Measurements from ENCODE around the gene LRIT2.

Gene LRIT2, protein sequence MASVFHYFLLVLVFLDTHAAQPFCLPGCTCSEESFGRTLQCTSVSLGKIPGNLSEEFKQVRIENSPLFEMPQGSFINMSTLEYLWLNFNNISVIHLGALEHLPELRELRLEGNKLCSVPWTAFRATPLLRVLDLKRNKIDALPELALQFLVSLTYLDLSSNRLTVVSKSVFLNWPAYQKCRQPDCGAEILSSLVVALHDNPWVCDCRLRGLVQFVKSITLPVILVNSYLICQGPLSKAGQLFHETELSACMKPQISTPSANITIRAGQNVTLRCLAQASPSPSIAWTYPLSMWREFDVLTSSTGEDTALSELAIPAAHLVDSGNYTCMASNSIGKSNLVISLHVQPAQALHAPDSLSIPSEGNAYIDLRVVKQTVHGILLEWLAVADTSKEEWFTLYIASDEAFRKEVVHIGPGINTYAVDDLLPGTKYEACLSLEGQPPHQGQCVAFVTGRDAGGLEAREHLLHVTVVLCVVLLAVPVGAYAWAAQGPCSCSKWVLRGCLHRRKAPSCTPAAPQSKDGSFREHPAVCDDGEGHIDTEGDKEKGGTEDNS

DNA sequence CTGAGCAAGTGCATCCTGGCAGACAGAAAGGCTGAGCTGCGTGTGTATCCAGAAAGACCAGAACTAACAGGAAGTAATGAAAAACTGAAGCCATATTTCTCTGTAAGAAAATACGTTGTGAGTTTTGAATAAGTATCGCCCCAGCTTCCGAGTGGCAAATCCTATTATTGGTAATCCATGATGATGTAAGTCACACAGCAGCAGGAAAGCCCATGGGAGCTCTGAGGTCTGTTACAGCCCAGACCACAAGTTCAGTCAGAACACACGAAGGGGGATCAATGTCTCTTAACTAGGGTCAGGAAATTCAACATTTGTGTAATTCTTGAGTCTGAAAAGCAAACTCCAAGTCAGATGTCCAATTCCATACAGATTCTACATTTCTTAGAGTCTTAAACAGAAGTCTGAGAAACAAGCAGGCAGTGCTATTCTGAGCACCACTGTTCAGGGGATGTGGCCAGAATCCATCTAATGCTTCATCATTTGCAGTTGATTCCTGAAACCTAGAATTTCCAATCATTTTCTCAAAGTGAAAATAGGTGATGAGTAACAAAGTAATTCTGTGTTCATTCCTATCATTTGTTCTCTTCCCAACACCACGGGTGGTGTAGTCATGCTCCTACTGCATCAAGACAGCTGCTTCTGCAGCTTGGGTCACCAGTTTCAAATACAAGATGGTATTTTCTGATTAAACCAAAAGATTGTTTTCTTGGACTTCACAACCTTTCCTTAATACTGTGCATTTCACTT is at the start of gene LRIT2:
Gene LRIT2, minus strand, starts transcription at position 118 of the 747 bp plus-strand sequence. Its CDS starts 24 bp downstream, at position 94.
- in situ Hi-C loops (cut with HindIII; ENCODE audit: low sequenced_read_pairs): no loop called here
- DNase-seq (ENCODE audit: low read depth, low spot score): no peak
- no peak for TF ChIP-seq CTCF (IDR thresholded peaks at IDR 0.05; ENCODE audit: low read depth, low read length)
- no peak within 1 kb of the TSS for H3K4me3 ChIP-seq (ENCODE audit: low read depth, low read length)

- no peak for TF ChIP-seq CTCF (IDR thresholded peaks at IDR 0.05; ENCODE audit: low read depth, low read length)
These were observed 45.4 kb upstream of the LRIT2 start for GRCh38 chr10:84270708-84271107.

GRCh38 chr10:84269773-84270172 is 44.4 kb upstream of the LRIT2 start:
- no peak overlapping the region for H3K4me3 ChIP-seq (ENCODE audit: low read depth, low read length)
- no peak for TF ChIP-seq CTCF (IDR thresholded peaks at IDR 0.05; ENCODE audit: low read depth, low read length)
- in situ Hi-C loops (cut with HindIII; ENCODE audit: low sequenced_read_pairs): no loop called here
- DNase-seq (ENCODE audit: low read depth, low spot score): peak; percentile 80

More at GRCh38 chr10:84270708-84271107, 45.4 kb upstream of the LRIT2 start:
- no peak overlapping the region for H3K4me3 ChIP-seq (ENCODE audit: low read depth, low read length)
- DNase-seq (ENCODE audit: low read depth, low spot score): no peak
- in situ Hi-C loops (cut with HindIII; ENCODE audit: low sequenced_read_pairs): no loop called here

DNA sequence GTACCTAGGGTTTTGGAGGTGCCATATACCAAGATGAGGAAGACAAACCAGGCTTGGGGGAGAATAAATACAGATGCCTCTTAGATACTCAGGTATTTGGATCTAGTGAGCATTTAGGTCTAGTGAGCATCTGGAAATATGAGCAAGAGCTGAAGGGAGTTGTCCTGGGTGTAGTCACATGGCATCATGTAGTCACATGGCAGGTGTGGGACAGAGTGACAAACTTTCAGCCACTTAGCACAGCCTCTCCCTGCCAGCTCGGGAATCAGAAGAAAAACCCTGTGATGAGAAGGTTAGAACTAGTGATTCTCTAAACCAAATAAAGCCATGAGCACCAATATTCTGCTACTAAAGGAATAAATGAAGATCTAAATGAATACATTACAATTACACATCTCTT is 43.8 kb upstream of the LRIT2 start:
- no peak for DNase-seq (ENCODE audit: low read depth, low spot score)
- no peak overlapping the region for H3K4me3 ChIP-seq (ENCODE audit: low read depth, low read length)
- TF ChIP-seq CTCF (IDR thresholded peaks at IDR 0.05; ENCODE audit: low read depth, low read length): no peak
- in situ Hi-C loops (cut with HindIII; ENCODE audit: low sequenced_read_pairs): no loop called here

DNA sequence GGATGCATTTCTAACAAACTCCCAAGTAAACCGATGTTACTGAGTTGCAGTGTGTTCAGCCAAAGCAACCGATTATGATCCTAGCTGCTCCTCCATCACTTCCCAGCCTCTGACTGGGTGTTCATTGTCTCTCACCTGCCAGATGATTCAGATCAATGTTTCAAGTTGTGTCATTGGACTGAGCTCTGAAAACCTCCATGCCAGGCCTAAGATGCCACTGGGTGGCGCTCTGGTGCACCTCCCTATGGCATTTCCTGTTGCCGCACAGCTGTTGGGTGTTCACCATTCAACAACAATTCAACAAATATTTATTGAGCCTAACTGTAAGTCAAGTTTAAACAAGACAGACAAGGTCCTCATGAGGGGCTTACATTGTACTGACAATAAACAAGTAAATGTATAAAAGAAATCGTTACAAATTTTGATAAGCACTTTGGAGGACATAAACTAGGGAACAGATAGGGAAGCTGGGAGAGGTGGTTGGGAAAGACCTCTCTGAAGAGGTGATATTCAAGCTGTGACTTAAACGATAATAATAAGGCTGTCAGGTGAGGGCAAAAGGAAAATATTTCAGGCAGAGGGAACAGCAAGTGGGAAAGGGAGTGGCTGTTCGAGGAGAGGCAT is 42.3 kb upstream of the LRIT2 start:
- no peak overlapping the region for H3K4me3 ChIP-seq (ENCODE audit: low read depth, low read length)
- peak; percentile 30 for DNase-seq (ENCODE audit: low read depth, low spot score)
- TF ChIP-seq CTCF (IDR thresholded peaks at IDR 0.05; ENCODE audit: low read depth, low read length): peak; percentile 78
- in situ Hi-C loops (cut with HindIII; ENCODE audit: low sequenced_read_pairs): no loop called here

DNA sequence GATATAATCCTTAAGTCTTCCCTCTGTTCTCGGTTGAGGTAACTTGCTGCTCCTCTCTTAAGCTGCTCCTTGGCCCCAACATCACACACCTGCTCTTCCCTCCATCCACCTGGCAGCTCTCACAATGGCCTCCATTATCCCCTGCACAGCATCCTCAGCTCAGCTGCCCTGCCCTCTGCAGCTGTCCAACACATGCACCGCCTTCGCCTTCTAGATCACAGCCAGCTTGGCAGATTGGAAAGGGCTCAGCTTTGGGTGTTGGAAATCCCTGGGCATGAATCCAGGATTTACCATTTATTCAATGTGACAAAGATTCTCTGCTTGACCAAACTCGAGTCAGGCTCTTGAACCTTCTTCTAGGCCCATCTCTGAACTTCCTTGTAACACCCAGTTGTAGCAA is 40.1 kb upstream of the LRIT2 start:
- no peak overlapping the region for H3K4me3 ChIP-seq (ENCODE audit: low read depth, low read length)
- in situ Hi-C loops (cut with HindIII; ENCODE audit: low sequenced_read_pairs): no loop called here
- no peak for TF ChIP-seq CTCF (IDR thresholded peaks at IDR 0.05; ENCODE audit: low read depth, low read length)
- no peak for DNase-seq (ENCODE audit: low read depth, low spot score)
